MM.1S (cell line): ENCODE results near the gene FCHSD1.

Source experiments
- DNase-seq: peaks from one replicate; pipeline ENCODE4 v3.0.0-alpha.2; 2015
- H2AFZ ChIP-seq: fragments of 300-600 bp; sonication (generic); 2 replicates; pipeline ENCODE4 v1.6.0; 2016; ENCODE audit warnings: antibody characterized with exemption, low read length
- H3F3A ChIP-seq: fragments of 300-600 bp; sonication (generic); 2 replicates; pipeline ENCODE4 v1.6.1; 2016; ENCODE audit warnings: mild to moderate bottlenecking, antibody characterized with exemption, low read length, moderate library complexity, mixed read lengths; ENCODE audit not compliant: insufficient read depth
- H3K27ac ChIP-seq: fragments of 300-600 bp; sonication (generic); 2 replicates; pipeline ENCODE4 v1.5.1; 2016; ENCODE audit warnings: mild to moderate bottlenecking, low read length
- H3K27me3 ChIP-seq: fragments of 300-600 bp; sonication (generic); replicated peaks from 2 replicates; pipeline ENCODE4 v1.6.0; 2016; ENCODE audit warnings: low read length; ENCODE audit not compliant: insufficient read depth
- H3K36me3 ChIP-seq: fragments of 300-600 bp; sonication (generic); replicated peaks from 2 replicates; pipeline ENCODE4 v1.6.1; 2016; ENCODE audit warnings: mild to moderate bottlenecking, low read length, mixed read lengths; ENCODE audit not compliant: insufficient read depth
- H3K4me1 ChIP-seq: fragments of 300-600 bp; sonication (generic); 2 replicates; pipeline ENCODE4 v1.6.1; 2016; ENCODE audit warnings: low read length, mixed read lengths
- H3K4me2 ChIP-seq: fragments of 300-600 bp; sonication (generic); 2 replicates; pipeline ENCODE4 v1.6.0; 2016; ENCODE audit warnings: low read depth, low read length
- H3K4me3 ChIP-seq: fragments of 300-600 bp; sonication (generic); 2 replicates; pipeline ENCODE4 v1.5.1; 2016; ENCODE audit warnings: low read length, mixed read lengths
- H3K79me2 ChIP-seq: fragments of 300-600 bp; sonication (generic); 2 replicates; pipeline ENCODE4 v1.6.1; 2016; ENCODE audit warnings: mixed run types, low read length, mixed read lengths
- H3K9ac ChIP-seq: fragments of 300-600 bp; sonication (generic); 2 replicates; pipeline ENCODE4 v1.6.1; 2016; ENCODE audit warnings: low read length, mixed read lengths
- H3K9me2 ChIP-seq: fragments of 300-600 bp; sonication (generic); replicated peaks from 2 replicates; pipeline ENCODE4 v1.6.1; 2016; ENCODE audit warnings: mild to moderate bottlenecking, low read length, mixed read lengths; ENCODE audit not compliant: insufficient read depth
- H3K9me3 ChIP-seq: fragments of 300-600 bp; sonication (generic); replicated peaks from 2 replicates; pipeline ENCODE4 v1.6.1; 2016; ENCODE audit warnings: mild to moderate bottlenecking, low read length, mixed read lengths; ENCODE audit not compliant: insufficient read depth
- H4K20me1 ChIP-seq: fragments of 300-600 bp; sonication (generic); 2 replicates; pipeline ENCODE4 v1.6.1; 2016; ENCODE audit warnings: mild to moderate bottlenecking, low read length, moderate library complexity, mixed read lengths; ENCODE audit not compliant: insufficient read depth
- CTCF ChIP-seq: fragments of 300-600 bp; sonication (generic); IDR thresholded peaks from 2 replicates; pipeline ENCODE4 v1.5.1; 2016; ENCODE audit warnings: antibody characterized with exemption, low read length, mixed read lengths
- EZH2 ChIP-seq: fragments of 300-600 bp; sonication (generic); optimal IDR thresholded peaks from 2 replicates; pipeline ENCODE3; 2017; ENCODE audit warnings: low read depth, mild to moderate bottlenecking, antibody characterized with exemption, low read length, mixed read lengths
- EZH2phosphoT487 ChIP-seq: fragments of 300-600 bp; sonication (generic); IDR thresholded peaks from 2 replicates; pipeline ENCODE4 v1.6.1; 2018; ENCODE audit warnings: antibody characterized with exemption, low read length

Gene FCHSD1

GRCh38 chr5:141598391-141599345 lies 52.5 kb downstream of the FCHSD1 start:
- no peaks in the 10 kb centered on the region for H3F3A ChIP-seq
- H3K27ac ChIP-seq: no peak overlapping the region
- H3K4me2 ChIP-seq: no peak overlapping the region
- TF ChIP-seq EZH2: no peak
- no peak for TF ChIP-seq EZH2phosphoT487
- no peak for TF ChIP-seq CTCF
- H4K20me1 ChIP-seq: 0 out of 2 replicates have a peak, but pooled peaks cover 3% of the 10 kb centered on the region
- H3K27me3 ChIP-seq: no peaks in the 10 kb centered on the region
- no peak for DNase-seq
- H3K36me3 ChIP-seq: no peaks in the 10 kb centered on the region
- peaks cover 9% of the 10 kb centered on the region; the same call in 1 of the 2 replicates for H3K4me1 ChIP-seq
- H3K79me2 ChIP-seq: peaks cover 95% of the 10 kb centered on the region
- H3K9me3 ChIP-seq: no peaks in the 10 kb centered on the region
- no peak overlapping the region for H3K9ac ChIP-seq
- no peak overlapping the region for H3K4me3 ChIP-seq
- H3K9me2 ChIP-seq: no peaks in the 10 kb centered on the region
- H2AFZ ChIP-seq: no peak overlapping the region

GRCh38 chr5:141597814-141598213 lies 53.4 kb downstream of the FCHSD1 start:
- Histone ChIP-seq H2AFZ (no peak overlapping the region), H3K79me2 (peaks cover 95% of the 10 kb centered on the region), H3K4me3 (no peak overlapping the region), H3K9me3 (no peaks in the 10 kb centered on the region), H3F3A (peaks cover 1% of the 10 kb centered on the region; the same call in 1 of the 2 replicates), H3K36me3 (no peaks in the 10 kb centered on the region), H4K20me1 (0 out of 2 replicates have a peak, but pooled peaks cover 3% of the 10 kb centered on the region), H3K9ac (no peak overlapping the region), H3K4me1 (peaks cover 8% of the 10 kb centered on the region), H3K27me3 (no peaks in the 10 kb centered on the region), H3K4me2 (no peak overlapping the region), H3K9me2 (no peaks in the 10 kb centered on the region), H3K27ac (no peak overlapping the region)
- TF ChIP-seq EZH2 (no peak), CTCF (no peak), EZH2phosphoT487 (no peak)
- no peak for DNase-seq

GRCh38 chr5:141597394-141597793 lies 53.8 kb downstream of the FCHSD1 start:
- no peak for TF ChIP-seq CTCF
- TF ChIP-seq EZH2: no peak
- no peak for TF ChIP-seq EZH2phosphoT487
- no peaks in the 10 kb centered on the region for H3K36me3 ChIP-seq
- no peaks in the 10 kb centered on the region for H3K27me3 ChIP-seq
- no peak overlapping the region for H3K4me2 ChIP-seq
- H3K9ac ChIP-seq: no peak overlapping the region
- no peak overlapping the region for H2AFZ ChIP-seq
- H3K79me2 ChIP-seq: peaks cover 95% of the 10 kb centered on the region
- H3K9me3 ChIP-seq: no peaks in the 10 kb centered on the region
- no peak for DNase-seq
- H3K4me1 ChIP-seq: peaks cover 12% of the 10 kb centered on the region
- peaks cover 5% of the 10 kb centered on the region; the same call in 1 of the 2 replicates for H3F3A ChIP-seq
- no peaks in the 10 kb centered on the region for H3K9me2 ChIP-seq
- no peak overlapping the region for H3K27ac ChIP-seq
- no peak overlapping the region for H3K4me3 ChIP-seq
- H4K20me1 ChIP-seq: peaks cover 6% of the 10 kb centered on the region; the same call in 1 of the 2 replicates
